HEK293T (cell line): ENCODE data around the gene TRPT1.

Source experiments
- BHLHE40 ChIP-seq: fragments of 450-650 bp; IDR thresholded peaks from 2 replicates; pipeline ENCODE4 v1.6.1; 2016; ENCODE audit warnings: mild to moderate bottlenecking, moderate library complexity, borderline replicate concordance
- ELF4 ChIP-seq: fragments of 450-650 bp; IDR thresholded peaks from 2 replicates; pipeline ENCODE4 v1.6.1; 2017; ENCODE audit warnings: antibody characterized with exemption
- FOXA1 ChIP-seq: fragments of 450-650 bp; IDR thresholded peaks from 2 replicates; pipeline ENCODE4 v1.6.1; 2016; ENCODE audit warnings: mild to moderate bottlenecking
- FOXM1 ChIP-seq: fragments of 450-650 bp; IDR thresholded peaks from 2 replicates; pipeline ENCODE4 v1.6.1; 2017; ENCODE audit warnings: mild to moderate bottlenecking, borderline replicate concordance
- L3MBTL2 ChIP-seq: fragments of 450-650 bp; conservative IDR thresholded peaks from 2 replicates; pipeline ENCODE4 v1.6.1; 2016; ENCODE audit warnings: mild to moderate bottlenecking
- NFRKB ChIP-seq: fragments of 450-650 bp; IDR thresholded peaks from 2 replicates; pipeline ENCODE4 v1.6.1; 2016; ENCODE audit warnings: mild to moderate bottlenecking, moderate library complexity
- SP1 ChIP-seq: fragments of 450-650 bp; IDR thresholded peaks from 2 replicates; pipeline ENCODE4 v1.6.1; 2017
- SUZ12 ChIP-seq: fragments of 450-650 bp; IDR thresholded peaks from 2 replicates; pipeline ENCODE4 v1.6.1; 2016; ENCODE audit warnings: mild to moderate bottlenecking
- TARDBP ChIP-seq: fragments of 450-650 bp; IDR thresholded peaks from 2 replicates; pipeline ENCODE4 v1.6.1; 2016
- ZNF384 ChIP-seq: fragments of 450-650 bp; IDR thresholded peaks from 2 replicates; pipeline ENCODE4 v1.6.1; 2016
- TF ChIP-seq, protein P1 (sequence below): fragments of 450-650 bp; IDR thresholded peaks from 2 replicates; pipeline ENCODE4 v1.6.1; 2016

DNA sequence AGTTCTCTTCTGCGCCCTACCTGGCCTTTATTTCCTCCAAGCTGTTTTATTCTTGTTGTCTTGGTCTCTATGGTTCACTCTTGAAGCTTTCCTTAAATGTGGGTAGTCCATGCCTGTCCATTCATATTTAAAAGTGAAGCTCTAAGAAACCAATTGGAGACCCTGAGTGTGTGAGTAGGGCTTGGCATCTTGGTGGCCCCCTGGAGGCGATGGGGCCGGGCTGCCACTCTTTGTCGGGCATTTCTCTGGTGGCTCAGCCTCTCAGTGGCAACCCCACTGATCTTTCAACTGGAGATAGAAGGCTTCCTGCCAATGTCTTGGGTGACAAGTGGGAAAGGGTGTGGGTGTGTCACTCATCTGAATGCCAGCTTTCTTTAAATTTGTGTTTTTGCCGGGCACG is 9.1 kb downstream of the TRPT1 start:
- TF ChIP-seq SP1 (no peak), BHLHE40 (no peak), TARDBP (no peak), ELF4 (no peak), NFRKB (no peak), FOXM1 (no peak), L3MBTL2 (no peak), FOXA1 (no peak), SUZ12 (no peak), ZNF384 (no peak)
- TF ChIP-seq, protein P1, sequence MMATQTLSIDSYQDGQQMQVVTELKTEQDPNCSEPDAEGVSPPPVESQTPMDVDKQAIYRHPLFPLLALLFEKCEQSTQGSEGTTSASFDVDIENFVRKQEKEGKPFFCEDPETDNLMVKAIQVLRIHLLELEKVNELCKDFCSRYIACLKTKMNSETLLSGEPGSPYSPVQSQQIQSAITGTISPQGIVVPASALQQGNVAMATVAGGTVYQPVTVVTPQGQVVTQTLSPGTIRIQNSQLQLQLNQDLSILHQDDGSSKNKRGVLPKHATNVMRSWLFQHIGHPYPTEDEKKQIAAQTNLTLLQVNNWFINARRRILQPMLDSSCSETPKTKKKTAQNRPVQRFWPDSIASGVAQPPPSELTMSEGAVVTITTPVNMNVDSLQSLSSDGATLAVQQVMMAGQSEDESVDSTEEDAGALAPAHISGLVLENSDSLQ = no peak
